ENCODE results near the gene CNIH3. TPM values are rescaled to one million over a fixed set of nuclear protein-coding genes. Genes with fewer than 3 reads are reported as not detected.

Gene CNIH3
- total RNA-seq, 1 donor from 2014 or later, result 1.5 TPM

GRCh38 chr1:224751624-224752311 is 135.7 kb downstream of the CNIH3 start:
- Mint-ChIP-seq H3K27ac (ENCODE audit: unreplicated experiment) (no peak overlapping the region), H3K4me1 (ENCODE audit: low read depth) (no peaks in the 10 kb centered on the region), H3K27me3 (ENCODE audit: low read depth) (peaks cover 23% of the 10 kb centered on the region), H3K36me3 (ENCODE audit: low read depth) (no peaks in the 10 kb centered on the region), H3K9me3 (ENCODE audit: low read depth) (no peaks in the 10 kb centered on the region), H3K4me3 (ENCODE audit: unreplicated experiment) (no peak overlapping the region)
- TF ChIP-seq CTCF (IDR thresholded peaks at IDR 0.05), result no peak
- no peak for DNase-seq (ENCODE audit: low spot score)

- H3K36me3 Mint-ChIP-seq (ENCODE audit: low read depth), result no peaks in the 10 kb centered on the region
- peaks cover 24% of the 10 kb centered on the region for H3K27me3 Mint-ChIP-seq (ENCODE audit: low read depth)
Observed at GRCh38 chr1:224753491-224753890, 137.4 kb downstream of the CNIH3 start.

GRCh38 chr1:224755586-224755985 is 139.5 kb downstream of the CNIH3 start:
- Mint-ChIP-seq H3K36me3 (ENCODE audit: low read depth) (peaks cover 2% of the 10 kb centered on the region), H3K4me1 (ENCODE audit: low read depth) (no peaks in the 10 kb centered on the region), H3K9me3 (ENCODE audit: low read depth) (peaks cover 8% of the 10 kb centered on the region), H3K4me3 (ENCODE audit: unreplicated experiment) (no peak overlapping the region), H3K27me3 (ENCODE audit: low read depth) (peaks cover 21% of the 10 kb centered on the region), H3K27ac (ENCODE audit: unreplicated experiment) (no peak overlapping the region)
- no peak for TF ChIP-seq CTCF (IDR thresholded peaks at IDR 0.05)
- no peak for DNase-seq (ENCODE audit: low spot score)

More at GRCh38 chr1:224753491-224753890, 137.4 kb downstream of the CNIH3 start:
- Mint-ChIP-seq H3K4me3 (ENCODE audit: unreplicated experiment) (no peak overlapping the region), H3K4me1 (ENCODE audit: low read depth) (no peaks in the 10 kb centered on the region), H3K9me3 (ENCODE audit: low read depth) (peaks cover under 1% of the 10 kb centered on the region), H3K27ac (ENCODE audit: unreplicated experiment) (no peak overlapping the region)
- TF ChIP-seq CTCF (IDR thresholded peaks at IDR 0.05), result no peak
- no peak for DNase-seq (ENCODE audit: low spot score)

- H3K9me3 Mint-ChIP-seq (ENCODE audit: low read depth), result peaks cover 8% of the 10 kb centered on the region
- H3K4me1 Mint-ChIP-seq (ENCODE audit: low read depth), result no peaks in the 10 kb centered on the region
- TF ChIP-seq CTCF (IDR thresholded peaks at IDR 0.05), result no peak
- H3K27me3 Mint-ChIP-seq (ENCODE audit: low read depth), result peaks cover 17% of the 10 kb centered on the region
- no peak overlapping the region for H3K27ac Mint-ChIP-seq (ENCODE audit: unreplicated experiment)
- peaks cover 2% of the 10 kb centered on the region for H3K36me3 Mint-ChIP-seq (ENCODE audit: low read depth)
- no peak overlapping the region for H3K4me3 Mint-ChIP-seq (ENCODE audit: unreplicated experiment)
- DNase-seq (ENCODE audit: low spot score), result no peak
Observed at GRCh38 chr1:224757508-224757907, 141.4 kb downstream of the CNIH3 start.

- DNase-seq (ENCODE audit: low spot score), result no peak
- no peak for TF ChIP-seq CTCF (IDR thresholded peaks at IDR 0.05)
Observed at GRCh38 chr1:224759135-224759534, 143.0 kb downstream of the CNIH3 start.

More at GRCh38 chr1:224759135-224759534, 143.0 kb downstream of the CNIH3 start:
- Mint-ChIP-seq H3K36me3 (ENCODE audit: low read depth) (peaks cover 2% of the 10 kb centered on the region), H3K27ac (ENCODE audit: unreplicated experiment) (no peak overlapping the region), H3K27me3 (ENCODE audit: low read depth) (peaks cover 14% of the 10 kb centered on the region), H3K9me3 (ENCODE audit: low read depth) (peaks cover 8% of the 10 kb centered on the region), H3K4me3 (ENCODE audit: unreplicated experiment) (no peak overlapping the region), H3K4me1 (ENCODE audit: low read depth) (no peaks in the 10 kb centered on the region)
